HCT116 (cell line): ENCODE data around the gene CKB. TPM values are rescaled to one million over a fixed set of nuclear protein-coding genes. Genes with fewer than 3 reads are reported as not detected.

Source experiments
- ATAC-seq: fragments of 200-7000 bp; cut with Tn5 transposase; 2 replicates; pipeline ENCODE4 v1.9.1; 2020; ENCODE audit warnings: mild to moderate bottlenecking, moderate library complexity
- BruUV-seq: library from RNA; stranded (reverse); fragments of 400-500 nt; replicated peaks from 2 replicates; lab custom pipeline; 2021; lab: Mats Ljungman, UMichigan
- CTCF ChIA-PET: fragments of 300-600 bp; sonication (Branson Sonifier 250); formaldehyde crosslinking; loops from one replicate; lab custom pipeline; 2021; ENCODE audit warnings: antibody characterized with exemption; lab: Charles Lee
- POLR2A ChIA-PET: fragments of 300-600, 350-600 bp; sonication (Branson Sonifier 250); formaldehyde crosslinking; loops from one replicate; lab custom pipeline; 2021; ENCODE audit warnings: antibody characterized with exemption; lab: Charles Lee
- RAD21 ChIA-PET, 2 experiments: fragments of 300-600 bp; sonication (Branson Sonifier 250); formaldehyde crosslinking; loops; one replicate each; lab custom pipeline; 2023; ENCODE audit warnings: low total read pairs in 2 of 2; ENCODE audit not compliant: uncharacterized antibody in 2 of 2, unreplicated experiment in 2 of 2, low non-redundant PET in 1 of 2; lab: Charles Lee
- DNase-seq: peaks from one replicate; pipeline ENCODE4 v3.0.0-alpha.2; 2010; ENCODE audit warnings: low read depth, low spot score
- H2AFZ ChIP-seq: fragments of 200-600 bp; shearing (Covaris generic), sonication (generic); 2 replicates; pipeline ENCODE4 v1.6.1; 2017; ENCODE audit warnings: low read depth, mixed run types, mixed read lengths, antibody characterized with exemption, low read length; ENCODE audit not compliant: poor library complexity, severe bottlenecking
- H3K27ac ChIP-seq: 2 replicates; pipeline ENCODE4 v1.5.1; 2012; ENCODE audit warnings: low read depth, low read length
- H3K27me3 ChIP-seq: fragments of 200-600 bp; sonication (generic); 2 replicates; pipeline ENCODE4 v1.6.1; 2016; ENCODE audit warnings: mixed run types, low read length, mixed read lengths; ENCODE audit not compliant: insufficient read depth
- H3K36me3 ChIP-seq, 2 experiments: fragments of 200-500 bp in 1 of 2; fragments of 200-600 bp in 1 of 2; sonication (Bioruptor generic) in 1 of 2; sonication (generic) in 1 of 2; 2 replicates each; pipeline versions ENCODE4 v1.5.1 to v1.6.1; 2014 to 2016; ENCODE audit warnings: low read length in 2 of 2, inconsistent platforms in 1 of 2, mixed read lengths in 1 of 2, mixed run types in 1 of 2; ENCODE audit not compliant: insufficient read depth in 2 of 2, control insufficient read depth in 1 of 2
- H3K4me1 ChIP-seq, 2 experiments: fragments of 200-600 bp in 1 of 2; sonication (generic) in 1 of 2; 2 replicates each; pipeline versions ENCODE4 v1.5.1 to v1.6.1; 2012 to 2017; ENCODE audit warnings: low read length in 2 of 2, inconsistent platforms in 1 of 2, mild to moderate bottlenecking in 1 of 2, mixed read lengths in 1 of 2, mixed run types in 1 of 2, moderate library complexity in 1 of 2; ENCODE audit not compliant: insufficient read depth in 2 of 2, control insufficient read depth in 1 of 2
- H3K4me2 ChIP-seq: fragments of 200-600 bp; sonication (generic); 2 replicates; pipeline ENCODE4 v1.6.1; 2017; ENCODE audit warnings: mixed run types, low read length, mixed read lengths
- H3K4me3 ChIP-seq, 2 experiments: fragments of 200-600 bp in 1 of 2; sonication (generic) in 1 of 2; replicated peaks in 1 of 2; 2 replicates each; pipeline ENCODE4 v1.5.1; 2011 to 2016; ENCODE audit warnings: low read length in 2 of 2, control low read depth in 1 of 2, low read depth in 1 of 2, mild to moderate bottlenecking in 1 of 2, mixed read lengths in 1 of 2, mixed run types in 1 of 2
- H3K79me2 ChIP-seq: fragments of 200-600 bp; sonication (generic); 2 replicates; pipeline ENCODE4 v1.6.1; 2017; ENCODE audit warnings: mild to moderate bottlenecking, mixed run types, low read length, moderate library complexity, mixed read lengths; ENCODE audit not compliant: insufficient read depth
- H3K9ac ChIP-seq: fragments of 200-600 bp; sonication (generic); 2 replicates; pipeline ENCODE4 v1.6.1; 2016; ENCODE audit warnings: low read length, mixed read lengths
- H3K9me2 ChIP-seq: fragments of 200-600 bp; sonication (generic), shearing (Covaris generic); 2 replicates; pipeline ENCODE4 v1.6.1; 2017; ENCODE audit warnings: mixed run types, mild to moderate bottlenecking, moderate library complexity; ENCODE audit not compliant: insufficient read depth
- H3K9me3 ChIP-seq, 2 experiments: fragments of 200-500 bp in 1 of 2; fragments of 200-600 bp in 1 of 2; sonication (Bioruptor generic) in 1 of 2; sonication (generic) in 1 of 2; 2 replicates each; pipeline ENCODE4 v1.6.1; 2014 to 2017; ENCODE audit warnings: low read length in 2 of 2, mixed read lengths in 2 of 2, inconsistent platforms in 1 of 2, low read depth in 1 of 2, mild to moderate bottlenecking in 1 of 2, mixed run types in 1 of 2, moderate library complexity in 1 of 2; ENCODE audit not compliant: control insufficient read depth in 1 of 2, insufficient read depth in 1 of 2
- H4K20me1 ChIP-seq: fragments of 200-600 bp; sonication (generic), shearing (Covaris generic); 2 replicates; pipeline ENCODE4 v1.6.1; 2017; ENCODE audit warnings: mixed run types, mild to moderate bottlenecking, moderate library complexity; ENCODE audit not compliant: insufficient read depth
- EZH2 ChIP-seq: fragments of 200-600 bp; sonication (generic); IDR thresholded peaks from 2 replicates; pipeline ENCODE4 v1.6.1; 2017; ENCODE audit warnings: antibody characterized with exemption, mixed run types
- POLR2A ChIP-seq: IDR thresholded peaks from 2 replicates; pipeline ENCODE4 v1.7.0; 2011; ENCODE audit warnings: borderline replicate concordance; ENCODE audit not compliant: insufficient read depth, insufficient read length; ENCODE audit errors: extremely low read depth
- POLR2AphosphoS5 ChIP-seq: IDR thresholded peaks from 2 replicates; pipeline ENCODE4 v1.6.1; 2011; ENCODE audit warnings: mild to moderate bottlenecking, low read depth, low read length, moderate library complexity
- YY1 ChIP-seq: IDR thresholded peaks from 2 replicates; pipeline ENCODE4 v1.6.1; 2011; ENCODE audit warnings: low read length, low read depth, moderate library complexity, mild to moderate bottlenecking; ENCODE audit not compliant: insufficient replicate concordance; ENCODE audit errors: extremely low read depth
- intact Hi-C: fragments of 100-400 bp; cut with micrococcal nuclease; formaldehyde crosslinking; loops from 2 replicates; pipeline ENCODE4 v1.10.0; 2022
- total RNA-seq: library from RNA; stranded (reverse); gene quantifications from one replicate; pipeline ENCODE4 v1.2.1, GENCODE V29; 2021; ENCODE audit not compliant: unreplicated experiment
- TF ChIP-seq, protein P1 (sequence below): IDR thresholded peaks from 2 replicates; pipeline ENCODE4 v1.6.1; 2011; ENCODE audit warnings: mild to moderate bottlenecking, low read length, moderate library complexity; ENCODE audit not compliant: insufficient replicate concordance; ENCODE audit errors: extremely low read depth
- TF ChIP-seq, protein P2 (sequence below), 3 experiments: fragments of 200-600 bp in 1 of 3; sonication (generic) in 1 of 3; IDR thresholded peaks in 2 of 3; conservative IDR thresholded peaks in 1 of 3; 2 replicates each; pipeline ENCODE4 v1.5.1; 2012 to 2017; ENCODE audit warnings: low read depth in 2 of 3, low read length in 2 of 3, antibody characterized with exemption in 1 of 3, borderline replicate concordance in 1 of 3, control low read depth in 1 of 3, mild to moderate bottlenecking in 1 of 3, mixed read lengths in 1 of 3, mixed run types in 1 of 3, moderate library complexity in 1 of 3; ENCODE audit not compliant: insufficient read depth in 1 of 3

The CKB gene
- total RNA-seq, 1 experiment from 2014 or later = 605 TPM

DNA sequence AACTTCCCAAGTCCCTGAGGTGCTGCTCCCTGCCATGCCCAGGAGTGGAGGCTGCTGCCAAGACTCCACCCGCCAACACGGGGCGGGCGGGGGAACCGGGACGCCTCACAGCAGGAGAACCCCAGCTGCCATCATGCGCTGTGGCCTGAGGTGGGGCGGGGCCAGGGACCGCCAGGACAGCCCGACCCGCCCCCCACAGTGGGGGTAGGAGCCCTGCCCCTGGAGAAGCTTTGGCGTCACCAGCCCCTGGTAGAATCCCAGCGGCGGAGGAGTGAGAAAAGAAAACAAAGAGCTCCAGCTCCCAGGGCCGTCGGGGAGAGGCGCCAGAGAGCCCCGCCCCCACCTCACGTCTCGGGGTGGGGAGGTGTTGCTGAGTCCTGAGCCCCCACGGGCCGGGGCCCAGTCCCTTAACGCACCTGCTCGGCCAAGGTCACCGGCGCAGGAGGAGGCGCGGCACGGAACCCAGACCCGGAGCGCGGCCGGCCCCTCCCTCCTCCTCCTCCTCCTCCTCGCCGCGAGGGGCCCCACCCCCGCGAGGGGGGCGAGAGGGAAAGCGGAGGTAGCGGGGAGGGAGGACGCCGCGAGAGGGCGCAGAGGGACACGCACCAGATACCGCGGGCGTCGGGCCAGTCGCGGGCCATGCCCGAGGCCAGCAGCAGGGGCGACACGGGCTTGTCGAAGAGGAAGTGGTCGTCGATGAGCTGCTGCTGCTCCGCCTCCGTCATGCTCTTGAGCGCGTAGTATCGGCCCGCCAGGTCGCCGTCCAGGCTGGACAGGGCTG lies 1.8 kb downstream of the CKB start:
- ChIA-PET RAD21 (interaction anchor here (0.5 to 1.1 kb wide), 3 partner anchors 26 to 416 kb away, joined by 3 to 7 read pairs (median 5); no protein-coding TSS in a partner anchor), CTCF (interaction anchor here (0.7 to 3.2 kb wide), 11 partner anchors 8 to 416 kb away, joined by 3 to 20 read pairs (median 5); partner anchors contain the start of gene TRMT61A), POLR2A (interaction anchor here (0.5 to 3.2 kb wide), 7 partner anchors 8 to 1164 kb away, joined by 3 to 12 read pairs (median 5); partner anchors contain the start of gene TRMT61A)
- intact Hi-C loops = no loop called here
- H3K9ac ChIP-seq = peak overlapping the region; percentile 83
- H3K36me3 ChIP-seq = peaks cover 0 to 12% of the 10 kb centered on the region in 2 experiments; a peak in 2 of 4 replicates
- peak overlapping the region; percentile 78 to 83 for H3K4me3 ChIP-seq
- BruUV-seq = no TSS peak
- H3K9me3 ChIP-seq = no peaks in the 10 kb centered on the region
- H3K9me2 ChIP-seq = no peaks in the 10 kb centered on the region
- peaks cover 13 to 45% of the 10 kb centered on the region in 2 experiments; a peak in 3 of 4 replicates for H3K4me1 ChIP-seq
- H3K79me2 ChIP-seq = peaks cover 16% of the 10 kb centered on the region; the same call in 1 of the 2 replicates
- H3K4me2 ChIP-seq = peak overlapping the region; percentile 95
- TF ChIP-seq YY1 (peak; percentile 50), EZH2 (no peak), POLR2A (no peak), POLR2AphosphoS5 (peak; percentile 62)
- TF ChIP-seq, protein P1, sequence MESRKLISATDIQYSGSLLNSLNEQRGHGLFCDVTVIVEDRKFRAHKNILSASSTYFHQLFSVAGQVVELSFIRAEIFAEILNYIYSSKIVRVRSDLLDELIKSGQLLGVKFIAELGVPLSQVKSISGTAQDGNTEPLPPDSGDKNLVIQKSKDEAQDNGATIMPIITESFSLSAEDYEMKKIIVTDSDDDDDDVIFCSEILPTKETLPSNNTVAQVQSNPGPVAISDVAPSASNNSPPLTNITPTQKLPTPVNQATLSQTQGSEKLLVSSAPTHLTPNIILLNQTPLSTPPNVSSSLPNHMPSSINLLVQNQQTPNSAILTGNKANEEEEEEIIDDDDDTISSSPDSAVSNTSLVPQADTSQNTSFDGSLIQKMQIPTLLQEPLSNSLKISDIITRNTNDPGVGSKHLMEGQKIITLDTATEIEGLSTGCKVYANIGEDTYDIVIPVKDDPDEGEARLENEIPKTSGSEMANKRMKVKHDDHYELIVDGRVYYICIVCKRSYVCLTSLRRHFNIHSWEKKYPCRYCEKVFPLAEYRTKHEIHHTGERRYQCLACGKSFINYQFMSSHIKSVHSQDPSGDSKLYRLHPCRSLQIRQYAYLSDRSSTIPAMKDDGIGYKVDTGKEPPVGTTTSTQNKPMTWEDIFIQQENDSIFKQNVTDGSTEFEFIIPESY = no peak
- TF ChIP-seq, protein P2, sequence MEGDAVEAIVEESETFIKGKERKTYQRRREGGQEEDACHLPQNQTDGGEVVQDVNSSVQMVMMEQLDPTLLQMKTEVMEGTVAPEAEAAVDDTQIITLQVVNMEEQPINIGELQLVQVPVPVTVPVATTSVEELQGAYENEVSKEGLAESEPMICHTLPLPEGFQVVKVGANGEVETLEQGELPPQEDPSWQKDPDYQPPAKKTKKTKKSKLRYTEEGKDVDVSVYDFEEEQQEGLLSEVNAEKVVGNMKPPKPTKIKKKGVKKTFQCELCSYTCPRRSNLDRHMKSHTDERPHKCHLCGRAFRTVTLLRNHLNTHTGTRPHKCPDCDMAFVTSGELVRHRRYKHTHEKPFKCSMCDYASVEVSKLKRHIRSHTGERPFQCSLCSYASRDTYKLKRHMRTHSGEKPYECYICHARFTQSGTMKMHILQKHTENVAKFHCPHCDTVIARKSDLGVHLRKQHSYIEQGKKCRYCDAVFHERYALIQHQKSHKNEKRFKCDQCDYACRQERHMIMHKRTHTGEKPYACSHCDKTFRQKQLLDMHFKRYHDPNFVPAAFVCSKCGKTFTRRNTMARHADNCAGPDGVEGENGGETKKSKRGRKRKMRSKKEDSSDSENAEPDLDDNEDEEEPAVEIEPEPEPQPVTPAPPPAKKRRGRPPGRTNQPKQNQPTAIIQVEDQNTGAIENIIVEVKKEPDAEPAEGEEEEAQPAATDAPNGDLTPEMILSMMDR (IDR thresholded peaks at IDR 0.05 in 2 of 3, conservative IDR thresholded peaks at IDR 0.05 in 1 of 3; ENCODE audit: borderline replicate concordance in 1 of 3, insufficient read depth in 1 of 3, low read depth in 2 of 3, low read length in 2 of 3) = peak in 2 of 3 experiments; percentile 52 to 66; a peak in 4 of 6 replicates
- ATAC-seq = peak; percentile 57
- peak; percentile 53 for DNase-seq
- H2AFZ ChIP-seq = no peak overlapping the region
- no peaks in the 10 kb centered on the region for H3K27me3 ChIP-seq
- peak overlapping the region; percentile 73 for H3K27ac ChIP-seq
- H4K20me1 ChIP-seq = no peaks in the 10 kb centered on the region; the same call in 1 of the 2 replicates
